Fibroblast of lung (primary cell): ENCODE measurements around the gene ROPN1L. TPM values are rescaled to one million over a fixed set of nuclear protein-coding genes. Genes with fewer than 3 reads are reported as not detected.

ENCODE experiments used
- DNase-seq, 2 donors: peaks; one replicate each; pipeline versions ENCODE4 v3.0.0 to v3.0.0-alpha.2; 2010; ENCODE audit warnings: low read depth in 2 of 2
- H2AFZ ChIP-seq: 2 replicates; pipeline ENCODE4 v1.5.1; 2012; ENCODE audit warnings: low read length, control low read depth, inconsistent platforms
- H3K27ac ChIP-seq: 2 replicates; pipeline ENCODE4 v1.5.1; 2011; ENCODE audit warnings: low read length, control low read depth; ENCODE audit not compliant: insufficient read depth
- H3K27me3 ChIP-seq: 2 replicates; pipeline ENCODE4 v1.5.1; 2011; ENCODE audit warnings: mild to moderate bottlenecking, low read length; ENCODE audit not compliant: control insufficient read depth, insufficient read depth
- H3K36me3 ChIP-seq: 2 replicates; pipeline ENCODE4 v1.5.1; 2011; ENCODE audit warnings: low read length; ENCODE audit not compliant: control insufficient read depth, insufficient read depth
- H3K4me1 ChIP-seq: 2 replicates; pipeline ENCODE4 v1.5.1; 2011; ENCODE audit warnings: low read length; ENCODE audit not compliant: control insufficient read depth, insufficient read depth; ENCODE audit errors: extremely low read depth
- H3K4me2 ChIP-seq: 2 replicates; pipeline ENCODE4 v1.5.1; 2011; ENCODE audit warnings: low read length, control low read depth; ENCODE audit not compliant: insufficient read depth; ENCODE audit errors: extremely low read depth
- H3K4me3 ChIP-seq, 4 experiments: fragments of 200-600 bp in 1 of 4; sonication (generic) in 1 of 4; replicated peaks in 1 of 4; 2 replicates each; pipeline ENCODE4 v1.5.1; 2011 to 2016; ENCODE audit warnings: low read length in 4 of 4, low read depth in 3 of 4, mild to moderate bottlenecking in 3 of 4, control low read depth in 2 of 4, inconsistent platforms in 1 of 4, mixed read lengths in 1 of 4; ENCODE audit not compliant: insufficient read depth in 1 of 4; ENCODE audit errors: control extremely low read depth in 1 of 4
- H3K79me2 ChIP-seq: 2 replicates; pipeline ENCODE4 v1.5.1; 2012; ENCODE audit warnings: mild to moderate bottlenecking, low read length, inconsistent platforms; ENCODE audit not compliant: control insufficient read depth, insufficient read depth
- H3K9ac ChIP-seq: 2 replicates; pipeline ENCODE4 v1.5.1; 2011; ENCODE audit warnings: mild to moderate bottlenecking, low read length, control low read depth; ENCODE audit not compliant: insufficient read depth
- H3K9me3 ChIP-seq: 2 replicates; pipeline ENCODE4 v1.5.1; 2012; ENCODE audit warnings: low read depth, low read length; ENCODE audit not compliant: control insufficient read depth, insufficient read depth
- H4K20me1 ChIP-seq: 2 replicates; pipeline ENCODE4 v1.5.1; 2011; ENCODE audit warnings: low read length; ENCODE audit not compliant: control insufficient read depth, insufficient read depth; ENCODE audit errors: extremely low read depth
- EZH2 ChIP-seq: IDR thresholded peaks from 2 replicates; pipeline ENCODE4 v1.5.1; 2012; ENCODE audit warnings: low read length, control low read depth, mild to moderate bottlenecking; ENCODE audit errors: missing control alignments
- polyA plus RNA-seq, 2 donors: library from polyadenylated mRNA; depleted of rRNA in 1 of 2; stranded (reverse) in 1 of 2; unstranded in 1 of 2; fragments of >200 nt; gene quantifications; 2 replicates each; pipeline ENCODE4 v1.2.1, GENCODE V29; 2011 to 2012; ENCODE audit warnings: missing spikeins in 1 of 2
- total RNA-seq: library from RNA; depleted of rRNA; stranded (reverse); fragments of >200 nt; gene quantifications from 2 replicates; pipeline ENCODE4 v1.2.1, GENCODE V29; 2014
- TF ChIP-seq, protein P1 (sequence below), 2 donors: IDR thresholded peaks in 1 of 2; conservative IDR thresholded peaks in 1 of 2; 1 replicate in 1 of 2; 2 replicates in 1 of 2; pipeline ENCODE4 v1.5.1; 2011 to 2012; ENCODE audit warnings: low read length in 2 of 2, control low read depth in 1 of 2, inconsistent platforms in 1 of 2, low read depth in 1 of 2, mild to moderate bottlenecking in 1 of 2

ROPN1L gene
- total and polyA plus RNA-seq, 2 donors (not counting 1 experiment from before 2014, with no cell fraction given), result 0.17 to 0.26 TPM

DNA sequence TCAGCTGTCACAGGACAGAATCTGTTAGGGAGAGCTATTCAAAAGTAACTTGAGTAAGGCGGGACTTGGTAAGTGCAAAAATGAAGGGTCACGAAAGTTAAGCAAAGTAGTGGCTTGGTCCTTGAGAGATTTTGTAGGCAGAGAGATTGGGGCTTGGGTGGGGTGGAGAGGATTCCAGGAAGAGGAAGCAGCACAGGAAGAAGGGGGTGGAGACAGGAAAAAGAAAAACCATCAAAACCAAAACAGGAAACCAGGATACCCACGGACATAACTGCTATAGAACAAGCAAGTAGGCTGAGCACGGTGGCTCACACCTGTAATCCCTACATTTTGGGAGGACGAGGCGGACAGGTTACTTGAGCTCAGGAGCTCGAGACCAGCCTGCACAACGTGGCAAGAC lies 3.7 kb downstream of the ROPN1L start:
- H3K4me2 ChIP-seq, result no peak overlapping the region

DNA sequence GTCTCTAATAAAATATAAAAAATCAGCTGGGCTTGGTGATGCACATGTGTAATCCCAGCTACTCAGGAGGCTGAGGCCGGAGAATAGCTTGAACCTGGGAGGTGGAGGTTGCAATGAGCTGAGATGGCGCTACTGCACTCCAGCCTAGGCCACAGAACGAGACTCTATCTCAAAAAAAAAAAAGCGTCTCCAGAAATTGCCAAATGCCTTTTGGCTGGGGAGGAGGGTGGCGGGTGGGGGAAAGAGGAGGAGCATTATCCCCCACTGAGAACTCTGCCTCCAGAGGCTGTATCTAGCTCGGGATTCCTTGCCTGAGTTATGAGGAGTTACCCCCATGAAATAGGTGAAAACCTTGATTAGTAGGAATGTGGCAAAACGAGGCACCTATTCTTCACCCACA lies 4.8 kb downstream of the ROPN1L start:
- H4K20me1 ChIP-seq, result no peaks in the 10 kb centered on the region
- no peaks in the 10 kb centered on the region for H3K27me3 ChIP-seq
- no peak overlapping the region for H3K4me2 ChIP-seq
- no peak overlapping the region for H3K9ac ChIP-seq
- no peak for DNase-seq
- TF ChIP-seq, protein P1, sequence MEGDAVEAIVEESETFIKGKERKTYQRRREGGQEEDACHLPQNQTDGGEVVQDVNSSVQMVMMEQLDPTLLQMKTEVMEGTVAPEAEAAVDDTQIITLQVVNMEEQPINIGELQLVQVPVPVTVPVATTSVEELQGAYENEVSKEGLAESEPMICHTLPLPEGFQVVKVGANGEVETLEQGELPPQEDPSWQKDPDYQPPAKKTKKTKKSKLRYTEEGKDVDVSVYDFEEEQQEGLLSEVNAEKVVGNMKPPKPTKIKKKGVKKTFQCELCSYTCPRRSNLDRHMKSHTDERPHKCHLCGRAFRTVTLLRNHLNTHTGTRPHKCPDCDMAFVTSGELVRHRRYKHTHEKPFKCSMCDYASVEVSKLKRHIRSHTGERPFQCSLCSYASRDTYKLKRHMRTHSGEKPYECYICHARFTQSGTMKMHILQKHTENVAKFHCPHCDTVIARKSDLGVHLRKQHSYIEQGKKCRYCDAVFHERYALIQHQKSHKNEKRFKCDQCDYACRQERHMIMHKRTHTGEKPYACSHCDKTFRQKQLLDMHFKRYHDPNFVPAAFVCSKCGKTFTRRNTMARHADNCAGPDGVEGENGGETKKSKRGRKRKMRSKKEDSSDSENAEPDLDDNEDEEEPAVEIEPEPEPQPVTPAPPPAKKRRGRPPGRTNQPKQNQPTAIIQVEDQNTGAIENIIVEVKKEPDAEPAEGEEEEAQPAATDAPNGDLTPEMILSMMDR (conservative IDR thresholded peaks at IDR 0.05 in 1 of 2, IDR thresholded peaks at IDR 0.05 in 1 of 2; ENCODE audit: low read depth in 1 of 2, low read length in 2 of 2), result no peak
- no peak for TF ChIP-seq EZH2
- peaks cover 6% of the 10 kb centered on the region for H3K4me1 ChIP-seq
- H3K27ac ChIP-seq, result no peak overlapping the region
- H3K36me3 ChIP-seq, result no peaks in the 10 kb centered on the region
- no peak overlapping the region for H3K4me3 ChIP-seq
- H3K9me3 ChIP-seq, result no peaks in the 10 kb centered on the region
- H3K79me2 ChIP-seq, result no peaks in the 10 kb centered on the region
- no peak overlapping the region for H2AFZ ChIP-seq

More for the DNA sequence above, 3.7 kb downstream of the ROPN1L start:
- peaks cover 6% of the 10 kb centered on the region for H3K4me1 ChIP-seq
- TF ChIP-seq, protein P1 (conservative IDR thresholded peaks at IDR 0.05 in 1 of 2, IDR thresholded peaks at IDR 0.05 in 1 of 2; ENCODE audit: low read depth in 1 of 2, low read length in 2 of 2), result no peak
- no peak for TF ChIP-seq EZH2
- H3K4me3 ChIP-seq, result no peak overlapping the region
- H4K20me1 ChIP-seq, result no peaks in the 10 kb centered on the region
- DNase-seq, result no peak
- H3K9ac ChIP-seq, result no peak overlapping the region
- no peak overlapping the region for H3K27ac ChIP-seq
- H3K27me3 ChIP-seq, result no peaks in the 10 kb centered on the region
- no peak overlapping the region for H2AFZ ChIP-seq
- no peaks in the 10 kb centered on the region for H3K36me3 ChIP-seq
- no peaks in the 10 kb centered on the region for H3K79me2 ChIP-seq
- no peaks in the 10 kb centered on the region for H3K9me3 ChIP-seq

DNA sequence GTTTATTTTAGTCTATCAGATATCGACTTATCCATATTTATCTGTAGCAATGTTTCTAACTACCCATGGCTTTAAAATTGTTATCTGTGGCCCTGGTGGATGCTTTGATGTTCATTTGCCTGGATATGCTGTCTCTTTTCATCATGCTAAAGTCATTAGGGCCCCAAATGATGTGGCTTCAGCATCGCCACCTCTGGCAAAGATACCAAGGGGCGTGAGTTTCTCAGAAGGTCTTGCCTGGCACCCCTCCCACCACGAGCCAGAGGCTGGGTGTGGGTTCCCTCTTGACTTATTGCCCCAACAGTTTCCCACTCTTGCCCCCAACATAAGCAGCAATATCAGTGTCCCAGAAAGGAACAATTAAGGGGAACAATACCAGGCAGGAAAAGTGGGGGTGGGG lies 5.4 kb downstream of the ROPN1L start:
- Histone ChIP-seq H3K27ac (no peak overlapping the region), H3K4me1 (peaks cover 6% of the 10 kb centered on the region), H2AFZ (no peak overlapping the region), H3K4me2 (no peak overlapping the region), H3K27me3 (no peaks in the 10 kb centered on the region), H4K20me1 (no peaks in the 10 kb centered on the region), H3K9ac (no peak overlapping the region), H3K9me3 (no peaks in the 10 kb centered on the region), H3K79me2 (no peaks in the 10 kb centered on the region), H3K36me3 (no peaks in the 10 kb centered on the region), H3K4me3 (no peak overlapping the region)
- DNase-seq, result no peak
- TF ChIP-seq, protein P1 (conservative IDR thresholded peaks at IDR 0.05 in 1 of 2, IDR thresholded peaks at IDR 0.05 in 1 of 2; ENCODE audit: low read depth in 1 of 2, low read length in 2 of 2), result no peak
- no peak for TF ChIP-seq EZH2
